EL (cell line): Measurements from ENCODE around the gene BCAP29.
"Not testable (repeated sequence)": the region's sequence is repeated elsewhere in the genome, so short reads cannot be mapped to it uniquely, and the experiment has no call there.

Experiments used
- DNase-seq: peaks from one replicate; pipeline ENCODE4 v3.0.0-alpha.2; 2016

BCAP29 gene

GRCh38 chr7:107579885-107580715 lies at the start of gene BCAP29:
Gene BCAP29, plus strand, starts transcription at chr7:107580246. Its CDS starts 527 bp downstream, at chr7:107580773.
- peak; percentile 70 for DNase-seq

- DNase-seq: no peak
Measured at GRCh38 chr7:107530751-107531150, 49.3 kb upstream of the BCAP29 start.

- no peak for DNase-seq
Measured at GRCh38 chr7:107534139-107534538, 45.9 kb upstream of the BCAP29 start.

GRCh38 chr7:107537228-107537627 lies 42.8 kb upstream of the BCAP29 start:
- DNase-seq: not testable (repeated sequence)

GRCh38 chr7:107538001-107538400 lies 42.0 kb upstream of the BCAP29 start:
- DNase-seq: no peak

- DNase-seq: no peak
Measured at GRCh38 chr7:107543338-107543993, 36.6 kb upstream of the BCAP29 start.

- no peak for DNase-seq
Measured at GRCh38 chr7:107544848-107545591, 35.0 kb upstream of the BCAP29 start.

- peak; percentile 10 for DNase-seq
Measured at GRCh38 chr7:107551936-107552335, 28.1 kb upstream of the BCAP29 start.

- DNase-seq: no peak
Measured at GRCh38 chr7:107555893-107556292, 24.2 kb upstream of the BCAP29 start.

- DNase-seq: peak; percentile 50
Measured at GRCh38 chr7:107559864-107560263, 20.2 kb upstream of the BCAP29 start.

GRCh38 chr7:107560898-107561516 lies 19.0 kb upstream of the BCAP29 start:
- peak; percentile 19 for DNase-seq

- DNase-seq: no peak
Measured at GRCh38 chr7:107563081-107563774, 16.8 kb upstream of the BCAP29 start.

- DNase-seq: peak; percentile 73
Measured at GRCh38 chr7:107563775-107564552, 16.1 kb upstream of the BCAP29 start, which contains the start of the genes COG5 and DUS4L. Gene COG5, minus strand, starts transcription at chr7:107563920. Its CDS starts 24 bp downstream, at chr7:107563896. Gene DUS4L, plus strand, starts transcription at chr7:107563971. Its CDS starts 3,100 bp downstream, at chr7:107567071.

GRCh38 chr7:107564553-107565298 lies 15.3 kb upstream of the BCAP29 start:
- DNase-seq: peak; percentile 85

- no peak for DNase-seq
Measured at GRCh38 chr7:107570298-107570697, 9.7 kb upstream of the BCAP29 start.

- DNase-seq: no peak
Measured at GRCh38 chr7:107573537-107573936, 6.5 kb upstream of the BCAP29 start.

- DNase-seq: no peak
Measured at GRCh38 chr7:107579554-107579884, 527 bp upstream of the BCAP29 start.

- no peak for DNase-seq
Measured at GRCh38 chr7:107580716-107581383, 804 bp downstream of the BCAP29 start.

- no peak for DNase-seq
Measured at GRCh38 chr7:107581387-107582013, 1.5 kb downstream of the BCAP29 start.

GRCh38 chr7:107582875-107583274 lies 2.8 kb downstream of the BCAP29 start:
- no peak for DNase-seq
